ENCODE measurements around the gene ELK3. TPM values are rescaled to one million over a fixed set of nuclear protein-coding genes. Genes with fewer than 3 reads are reported as not detected.

The ELK3 gene
- total RNA-seq, 1 donor from 2014 or later = 21.2 TPM

GRCh38 chr12:96247563-96247962 is 53.4 kb downstream of the ELK3 start:
- TF ChIP-seq CTCF (IDR thresholded peaks at IDR 0.05) = no peak
- Histone ChIP-seq H3K4me1 (no peaks in the 10 kb centered on the region), H3K4me3 (no peak overlapping the region), H3K36me3 (peaks cover 16 to 35% of the 10 kb centered on the region in 2 donors), H3K27me3 (no peaks in the 10 kb centered on the region), H3K27ac (no peak overlapping the region), H3K9me3 (no peaks in the 10 kb centered on the region)
- no peak for DNase-seq (ENCODE audit: low spot score in 2 of 2)
- intact Hi-C loops (cut with DNase I) = no loop called here

GRCh38 chr12:96248136-96248931 is 54.2 kb downstream of the ELK3 start:
- Histone ChIP-seq H3K4me3 (no peak overlapping the region), H3K27me3 (no peaks in the 10 kb centered on the region), H3K9me3 (no peaks in the 10 kb centered on the region), H3K36me3 (peaks cover 16 to 35% of the 10 kb centered on the region in 2 donors), H3K4me1 (no peaks in the 10 kb centered on the region), H3K27ac (no peak overlapping the region)
- intact Hi-C loops (cut with DNase I) = no loop called here
- no peak for DNase-seq (ENCODE audit: low spot score in 2 of 2)
- TF ChIP-seq CTCF (IDR thresholded peaks at IDR 0.05) = no peak

GRCh38 chr12:96249196-96250118 is 55.3 kb downstream of the ELK3 start:
- Histone ChIP-seq H3K4me1 (no peaks in the 10 kb centered on the region), H3K27me3 (no peaks in the 10 kb centered on the region), H3K36me3 (peaks cover 16 to 35% of the 10 kb centered on the region in 2 donors), H3K9me3 (no peaks in the 10 kb centered on the region), H3K4me3 (no peak overlapping the region), H3K27ac (peak overlapping the region in 1 of 2 donors; percentile 55)
- intact Hi-C loops (cut with DNase I) = no loop called here
- no peak for TF ChIP-seq CTCF (IDR thresholded peaks at IDR 0.05)
- DNase-seq (ENCODE audit: low spot score in 2 of 2) = no peak

- intact Hi-C loops (cut with DNase I) = no loop called here
- Histone ChIP-seq H3K27ac (peak overlapping the region in 1 of 2 donors; percentile 55), H3K36me3 (peaks cover 16 to 35% of the 10 kb centered on the region in 2 donors), H3K4me3 (no peak overlapping the region), H3K4me1 (no peaks in the 10 kb centered on the region), H3K27me3 (no peaks in the 10 kb centered on the region), H3K9me3 (no peaks in the 10 kb centered on the region)
- no peak for TF ChIP-seq CTCF (IDR thresholded peaks at IDR 0.05)
- DNase-seq (ENCODE audit: low spot score in 2 of 2) = no peak
Measured at GRCh38 chr12:96250119-96250685, 56.0 kb downstream of the ELK3 start.

- H3K4me1 ChIP-seq = peaks cover 0 to 14% of the 10 kb centered on the region in 2 donors
- peak; percentile 51 to 82 for DNase-seq (ENCODE audit: low spot score in 2 of 2)
- intact Hi-C loops (cut with DNase I) = no loop called here
- no peaks in the 10 kb centered on the region for H3K27me3 ChIP-seq
- no peak overlapping the region for H3K4me3 ChIP-seq
- no peaks in the 10 kb centered on the region for H3K9me3 ChIP-seq
- TF ChIP-seq CTCF (IDR thresholded peaks at IDR 0.05) = no peak
- H3K27ac ChIP-seq = peak overlapping the region; percentile 14 to 50
- H3K36me3 ChIP-seq = peaks cover 0 to 16% of the 10 kb centered on the region in 2 donors
Measured at GRCh38 chr12:96255077-96255476, 60.9 kb downstream of the ELK3 start.

All from ascending aorta (tissue), 2 donors.